GM23248 (cell line): ENCODE results near the gene ARSK. TPM values are rescaled to one million over a fixed set of nuclear protein-coding genes. Genes with fewer than 3 reads are reported as not detected.

Experiments used
- DNase-seq: peaks from one replicate; pipeline ENCODE4 v3.0.0-alpha.2; 2015
- H2AFZ ChIP-seq: fragments of 200-600 bp; sonication (generic); 2 replicates; pipeline ENCODE4 v1.6.1; 2016; ENCODE audit warnings: antibody characterized with exemption
- H3F3A ChIP-seq: fragments of 200-600 bp; sonication (generic); 2 replicates; pipeline ENCODE4 v1.6.1; 2016; ENCODE audit warnings: mild to moderate bottlenecking, antibody characterized with exemption, mixed run types; ENCODE audit not compliant: insufficient read depth
- H3K27ac ChIP-seq: fragments of 200-600 bp; sonication (generic); 2 replicates; pipeline ENCODE4 v1.5.1; 2016; ENCODE audit warnings: mild to moderate bottlenecking
- H3K27me3 ChIP-seq: fragments of 200-600 bp; sonication (generic); replicated peaks from 2 replicates; pipeline ENCODE4 v1.6.1; 2016; ENCODE audit warnings: mild to moderate bottlenecking; ENCODE audit not compliant: insufficient read depth
- H3K36me3 ChIP-seq: fragments of 200-600 bp; sonication (generic); 2 replicates; pipeline ENCODE4 v1.6.1; 2016; ENCODE audit warnings: low read depth, mild to moderate bottlenecking
- H3K4me1 ChIP-seq: fragments of 200-600 bp; sonication (generic); 2 replicates; pipeline ENCODE4 v1.6.1; 2016; ENCODE audit warnings: mild to moderate bottlenecking; ENCODE audit not compliant: insufficient read depth
- H3K4me2 ChIP-seq: fragments of 200-600 bp; sonication (generic); one replicate; pipeline ENCODE4 v1.6.1; 2016; ENCODE audit warnings: mild to moderate bottlenecking; ENCODE audit not compliant: unreplicated experiment
- H3K4me3 ChIP-seq: fragments of 200-600 bp; sonication (generic); 2 replicates; pipeline ENCODE4 v1.5.1; 2016; ENCODE audit warnings: mild to moderate bottlenecking
- H3K79me2 ChIP-seq: fragments of 200-600 bp; sonication (generic); 2 replicates; pipeline ENCODE4 v1.6.1; 2016; ENCODE audit warnings: mild to moderate bottlenecking; ENCODE audit not compliant: insufficient read depth
- H3K9ac ChIP-seq: fragments of 200-600 bp; sonication (generic); 2 replicates; pipeline ENCODE4 v1.6.1; 2016; ENCODE audit warnings: mild to moderate bottlenecking
- H3K9me2 ChIP-seq: fragments of 200-600 bp; sonication (generic); 2 replicates; pipeline ENCODE4 v1.6.1; 2016; ENCODE audit warnings: mixed run types, mild to moderate bottlenecking, moderate library complexity; ENCODE audit not compliant: insufficient read depth
- H3K9me3 ChIP-seq: fragments of 200-600 bp; sonication (generic); one replicate; pipeline ENCODE4 v1.6.1; 2017; ENCODE audit warnings: low read depth
- H4K20me1 ChIP-seq: fragments of 200-600 bp; sonication (generic); 2 replicates; pipeline ENCODE4 v1.6.0; 2016; ENCODE audit not compliant: insufficient read depth
- EZH2 ChIP-seq: fragments of 200-600 bp; sonication (generic); IDR thresholded peaks from 2 replicates; pipeline ENCODE4 v1.6.1; 2018; ENCODE audit warnings: antibody characterized with exemption, mild to moderate bottlenecking; ENCODE audit not compliant: insufficient read depth, poor library complexity, severe bottlenecking
- EZH2phosphoT487 ChIP-seq: fragments of 200-600 bp; sonication (generic); IDR thresholded peaks from 2 replicates; pipeline ENCODE4 v1.6.1; 2018; ENCODE audit warnings: antibody characterized with exemption, moderate library complexity, mild to moderate bottlenecking, low read depth; ENCODE audit not compliant: insufficient read depth
- WGBS, 2 experiments: methylation state at CpG; one replicate each; pipeline ENCODE4 v1.1.6; 2015 to 2017; ENCODE audit warnings: low lambda C conversion rate in 2 of 2, low coverage in 1 of 2; ENCODE audit errors: missing lambda C conversion rate in 2 of 2; 5-methylcytosine and 5-hydroxymethylcytosine counted together
- in situ Hi-C: fragments of 300-500 bp; cut with MboI; formaldehyde crosslinking; loops from 2 replicates; pipeline ENCODE4 v1.15.0; 2020
- polyA plus RNA-seq: library from polyadenylated mRNA; unstranded; fragments of >200 nt; fragmentation: Nextera tagmentation; extraction: Ambion mirVana; gene quantifications from 2 replicates; pipeline ENCODE4 v1.2.1, GENCODE V29; 2016
- total RNA-seq: library from RNA; depleted of rRNA; stranded (reverse); fragments of >200 nt; shearing (Covaris generic); gene quantifications from 2 replicates; pipeline ENCODE4 v1.2.3, GENCODE V29; 2014

Gene ARSK
- total and polyA plus RNA-seq, 2 experiments from 2014 or later: 12.1 to 14.5 TPM

DNA sequence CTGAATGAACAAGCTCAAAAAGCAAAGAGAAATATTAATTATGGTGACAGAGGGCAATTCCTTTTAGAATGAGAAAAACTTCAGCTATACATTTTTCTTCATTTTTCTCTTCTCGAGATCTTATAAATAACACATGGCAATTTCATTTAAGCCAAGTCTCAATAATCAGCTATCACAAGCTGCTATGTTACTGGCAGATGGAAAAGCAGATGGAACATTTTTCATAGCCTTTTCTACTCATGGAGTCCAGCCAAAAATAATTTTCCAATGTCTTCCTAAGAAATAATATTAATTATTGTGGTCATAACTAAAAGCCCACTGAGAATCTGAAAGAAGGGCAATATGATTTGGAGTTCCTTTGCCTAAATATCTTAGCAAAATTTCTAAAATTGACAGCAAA lies 35.8 kb upstream of the ARSK start:
- no peak overlapping the region for H3K4me2 ChIP-seq
- no peaks in the 10 kb centered on the region for H4K20me1 ChIP-seq
- H3K9ac ChIP-seq: no peak overlapping the region
- no peak for DNase-seq
- H3K4me1 ChIP-seq: no peaks in the 10 kb centered on the region
- no peaks in the 10 kb centered on the region for H3F3A ChIP-seq
- no peak overlapping the region for H3K4me3 ChIP-seq
- no peaks in the 10 kb centered on the region for H3K9me3 ChIP-seq
- H3K79me2 ChIP-seq: no peaks in the 10 kb centered on the region
- WGBS, 2 experiments: 22 to 42% methylated on average over 1 of the region's 1 CpG
- H3K36me3 ChIP-seq: peaks cover 93% of the 10 kb centered on the region
- H2AFZ ChIP-seq: no peak overlapping the region
- H3K27ac ChIP-seq: no peak overlapping the region
- no peak for TF ChIP-seq EZH2phosphoT487
- TF ChIP-seq EZH2: no peak
- no peaks in the 10 kb centered on the region for H3K9me2 ChIP-seq
- in situ Hi-C loops: no loop called here
- H3K27me3 ChIP-seq: no peaks in the 10 kb centered on the region

DNA sequence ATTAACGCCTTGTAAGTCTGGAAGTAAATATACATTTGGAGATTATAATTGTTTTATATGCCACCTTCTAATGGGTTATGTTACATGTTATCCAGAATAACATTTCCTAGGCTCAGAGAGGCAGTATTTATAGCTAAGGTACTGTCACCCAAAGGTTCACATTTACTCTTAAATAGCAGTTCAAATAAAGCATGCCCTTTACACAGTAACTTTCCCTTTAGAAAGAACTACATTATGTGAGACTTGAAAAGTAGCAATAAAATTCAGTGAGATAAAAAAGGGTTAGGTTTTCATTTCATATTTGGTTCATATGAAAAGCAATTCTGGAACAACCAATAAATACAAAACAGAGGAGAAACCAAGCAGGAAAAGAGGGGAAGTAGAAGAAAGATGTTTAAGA lies 35.2 kb upstream of the ARSK start:
- Histone ChIP-seq H3F3A (no peaks in the 10 kb centered on the region), H3K9me2 (no peaks in the 10 kb centered on the region), H3K27ac (no peak overlapping the region), H2AFZ (no peak overlapping the region), H4K20me1 (no peaks in the 10 kb centered on the region), H3K9ac (no peak overlapping the region), H3K4me2 (no peak overlapping the region), H3K9me3 (no peaks in the 10 kb centered on the region), H3K79me2 (no peaks in the 10 kb centered on the region), H3K27me3 (no peaks in the 10 kb centered on the region), H3K4me1 (no peaks in the 10 kb centered on the region), H3K36me3 (peaks cover 91% of the 10 kb centered on the region), H3K4me3 (no peak overlapping the region)
- no peak for DNase-seq
- TF ChIP-seq EZH2 (no peak), EZH2phosphoT487 (no peak)
- 95 to 97% methylated on average over 1 of the region's 1 CpG for WGBS, 2 experiments
- in situ Hi-C loops: no loop called here

DNA sequence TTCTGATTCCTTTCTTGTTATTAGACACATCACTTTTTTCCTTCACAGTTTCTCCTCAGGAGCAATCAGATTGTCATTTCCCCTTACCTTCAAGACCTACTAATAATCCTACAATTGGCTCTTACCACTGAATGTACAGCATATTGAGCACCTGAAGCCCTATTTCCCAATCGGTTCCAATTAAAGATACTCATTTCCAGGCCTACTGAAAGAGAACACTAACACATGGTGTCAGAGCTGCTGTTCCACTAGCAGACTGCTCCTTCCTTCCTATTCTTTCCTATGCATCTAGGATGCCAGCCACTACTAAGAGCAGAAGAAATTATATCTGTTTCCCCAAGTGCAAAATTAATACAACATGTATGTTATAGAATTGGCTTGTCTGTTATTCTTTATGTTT lies 34.7 kb upstream of the ARSK start:
- Histone ChIP-seq H3K9me2 (no peaks in the 10 kb centered on the region), H3K27ac (no peak overlapping the region), H3K4me3 (no peak overlapping the region), H3K9me3 (no peaks in the 10 kb centered on the region), H3K4me1 (no peaks in the 10 kb centered on the region), H3K79me2 (no peaks in the 10 kb centered on the region), H3K9ac (no peak overlapping the region), H3K36me3 (peaks cover 89% of the 10 kb centered on the region), H4K20me1 (no peaks in the 10 kb centered on the region), H3F3A (no peaks in the 10 kb centered on the region), H3K27me3 (no peaks in the 10 kb centered on the region), H3K4me2 (no peak overlapping the region), H2AFZ (no peak overlapping the region)
- no peak for DNase-seq
- TF ChIP-seq EZH2: no peak
- TF ChIP-seq EZH2phosphoT487: no peak
- whole genome bisulfite sequencing, 2 experiments: 6 to 12% methylated on average over 1 of the region's 1 CpG
- in situ Hi-C loops: no loop called here

DNA sequence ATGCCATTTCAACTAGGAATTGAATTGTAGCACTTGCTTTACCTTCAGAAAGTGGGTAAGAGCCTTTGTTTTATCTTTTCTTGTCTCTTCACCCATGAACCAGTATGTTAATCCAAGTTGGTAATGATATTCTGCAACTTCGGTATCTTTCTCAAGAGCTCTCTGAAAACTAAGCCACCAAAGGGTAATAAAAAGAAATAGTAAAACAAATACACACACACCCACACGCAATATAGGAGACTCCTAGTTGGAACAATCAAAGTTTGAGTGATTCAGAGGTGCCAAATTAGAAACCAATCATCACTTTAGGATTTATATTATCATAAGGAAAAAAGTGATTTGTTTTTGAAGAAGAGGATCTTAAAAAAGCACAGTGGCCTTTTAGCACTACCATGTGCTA lies 30.5 kb upstream of the ARSK start:
- no peaks in the 10 kb centered on the region for H3K27me3 ChIP-seq
- H3K27ac ChIP-seq: no peak overlapping the region
- 95% methylated on average over 2 of the region's 2 CpGs for WGBS, 2 experiments
- in situ Hi-C loops: no loop called here
- H3K79me2 ChIP-seq: 0 out of 2 replicates have a peak, but pooled peaks cover 11% of the 10 kb centered on the region
- no peaks in the 10 kb centered on the region for H3F3A ChIP-seq
- H2AFZ ChIP-seq: no peak overlapping the region
- H3K36me3 ChIP-seq: peaks cover 82% of the 10 kb centered on the region
- no peak for DNase-seq
- no peaks in the 10 kb centered on the region for H3K9me2 ChIP-seq
- no peaks in the 10 kb centered on the region for H3K9me3 ChIP-seq
- no peak overlapping the region for H3K9ac ChIP-seq
- no peak for TF ChIP-seq EZH2phosphoT487
- TF ChIP-seq EZH2: no peak
- H3K4me2 ChIP-seq: no peak overlapping the region
- H4K20me1 ChIP-seq: no peaks in the 10 kb centered on the region
- H3K4me1 ChIP-seq: no peaks in the 10 kb centered on the region; the same call in 1 of the 2 replicates
- no peak overlapping the region for H3K4me3 ChIP-seq

DNA sequence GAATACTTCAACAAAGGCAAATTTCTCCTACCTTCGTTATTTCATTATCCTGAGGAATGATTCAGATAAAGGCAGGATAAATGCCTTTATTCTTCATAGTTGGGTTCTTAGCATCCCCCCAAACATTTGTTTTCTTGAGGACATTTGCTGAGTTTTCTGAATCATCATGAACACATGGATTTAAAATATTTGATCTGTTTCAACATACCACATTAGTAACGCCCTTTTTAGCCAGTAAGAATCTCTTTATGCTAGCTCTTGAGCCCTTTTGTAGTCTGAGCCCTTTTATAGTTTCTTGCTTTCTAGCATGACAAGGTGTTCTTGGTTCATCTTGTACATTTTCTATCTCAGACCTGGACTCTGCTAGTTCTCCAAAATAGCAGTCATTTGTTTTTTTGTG lies 28.0 kb upstream of the ARSK start:
- Histone ChIP-seq H3F3A (peaks cover 12% of the 10 kb centered on the region; the same call in 1 of the 2 replicates), H3K36me3 (peaks cover 58% of the 10 kb centered on the region)
- DNase-seq: peak; percentile 21

More for the DNA sequence above, 28.0 kb upstream of the ARSK start:
- no peaks in the 10 kb centered on the region for H3K27me3 ChIP-seq
- H3K4me1 ChIP-seq: peaks cover 16% of the 10 kb centered on the region
- H2AFZ ChIP-seq: no peak overlapping the region
- H3K4me3 ChIP-seq: no peak overlapping the region
- no peaks in the 10 kb centered on the region for H3K9me2 ChIP-seq
- WGBS, 2 experiments: 89 to 95% methylated on average over 2 of the region's 2 CpGs
- no peaks in the 10 kb centered on the region for H4K20me1 ChIP-seq
- H3K9me3 ChIP-seq: no peaks in the 10 kb centered on the region
- H3K79me2 ChIP-seq: peaks cover 21% of the 10 kb centered on the region
- no peak overlapping the region for H3K9ac ChIP-seq
- no peak overlapping the region for H3K4me2 ChIP-seq
- in situ Hi-C loops: no loop called here
- no peak overlapping the region for H3K27ac ChIP-seq
- TF ChIP-seq EZH2phosphoT487: no peak
- TF ChIP-seq EZH2: no peak
